Hematopoietic multipotent progenitor cell treated with erythropoietin and hydrocortisone succinate and interleukin-3 and kit ligand, for 17 days (in vitro differentiated cells): Measurements from ENCODE around the gene ANXA1.

ENCODE experiments used
- DNase-seq: peaks from one replicate; pipeline ENCODE4 v3.0.0-alpha.2; 2015; ENCODE audit warnings: low spot score

ANXA1 gene

GRCh38 chr9:73138516-73138915, 13.1 kb upstream of the ANXA1 start:
- no peak for DNase-seq

GRCh38 chr9:73141282-73141681, 10.4 kb upstream of the ANXA1 start:
- DNase-seq = no peak

- no peak for DNase-seq
Observed at GRCh38 chr9:73143711-73144328, 7.8 kb upstream of the ANXA1 start.

GRCh38 chr9:73146111-73146815, 5.4 kb upstream of the ANXA1 start:
- no peak for DNase-seq

- DNase-seq = no peak
Observed at GRCh38 chr9:73148447-73148937, 3.2 kb upstream of the ANXA1 start.

DNA sequence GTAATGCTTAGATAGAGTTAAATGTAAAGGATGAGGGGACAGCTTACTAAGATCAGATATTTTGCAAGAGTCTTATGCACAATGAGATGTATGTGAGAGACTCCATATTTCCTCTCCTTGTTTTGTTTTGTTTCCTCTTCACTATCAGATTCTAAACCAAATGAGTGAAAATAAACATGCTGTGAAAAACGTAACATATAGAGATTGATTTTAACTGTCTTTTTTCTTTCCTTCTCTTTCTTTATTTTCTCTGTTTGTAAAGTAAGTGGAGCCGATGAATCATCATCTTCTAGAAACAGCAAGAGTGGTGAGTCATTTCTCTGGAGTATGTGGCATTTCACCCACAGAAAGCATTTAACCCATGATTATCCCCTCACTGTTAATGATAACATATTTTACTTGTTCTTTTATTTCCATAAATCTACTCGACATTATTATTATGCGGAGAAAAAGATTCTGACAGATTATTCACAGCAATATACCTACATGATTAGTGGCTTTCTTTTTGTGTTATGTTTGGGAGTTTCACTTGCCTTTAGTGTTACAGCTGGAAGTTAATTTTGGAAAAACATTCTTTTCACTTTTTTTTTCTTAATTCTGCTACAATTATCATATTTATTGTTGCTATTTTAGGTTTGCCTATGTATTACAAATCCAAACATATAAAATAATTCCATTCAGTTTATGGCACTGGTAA, 2.1 kb upstream of the ANXA1 start:
- peak; percentile 41 for DNase-seq

DNA sequence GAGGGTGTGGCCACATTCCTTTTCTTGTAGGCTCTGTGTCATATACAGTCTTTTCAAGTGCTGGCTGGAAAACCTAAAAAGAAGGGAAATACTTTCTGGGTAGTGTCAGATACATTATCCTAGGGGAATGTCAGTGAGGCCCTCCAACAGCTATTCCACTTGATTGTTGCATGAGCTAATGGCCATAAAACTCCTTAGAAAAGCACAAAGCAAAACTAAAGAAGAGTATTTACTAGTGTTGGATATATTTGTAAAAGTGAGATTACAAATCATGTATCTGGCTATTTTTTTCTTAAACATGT, 829 bp downstream of the ANXA1 start:
- DNase-seq = no peak

DNA sequence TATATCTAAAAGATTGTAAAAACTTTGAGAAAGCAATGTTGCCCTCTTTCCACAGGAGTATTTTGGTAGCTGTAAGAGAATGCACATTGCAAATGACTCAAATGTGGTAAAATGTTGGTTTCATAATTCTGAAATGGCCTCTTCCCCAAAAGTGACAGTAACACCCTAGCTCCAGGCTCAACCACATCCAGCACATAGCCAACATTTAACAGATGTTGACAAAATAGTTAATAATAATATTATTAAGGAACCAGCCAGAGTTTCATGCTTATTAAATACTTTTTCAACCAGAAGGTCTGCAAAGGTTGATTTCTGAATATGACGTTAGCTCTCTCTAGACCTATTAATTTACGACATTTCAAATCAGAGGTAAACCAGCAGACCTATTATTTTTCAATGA, 1.3 kb downstream of the ANXA1 start:
- DNase-seq = no peak

DNA sequence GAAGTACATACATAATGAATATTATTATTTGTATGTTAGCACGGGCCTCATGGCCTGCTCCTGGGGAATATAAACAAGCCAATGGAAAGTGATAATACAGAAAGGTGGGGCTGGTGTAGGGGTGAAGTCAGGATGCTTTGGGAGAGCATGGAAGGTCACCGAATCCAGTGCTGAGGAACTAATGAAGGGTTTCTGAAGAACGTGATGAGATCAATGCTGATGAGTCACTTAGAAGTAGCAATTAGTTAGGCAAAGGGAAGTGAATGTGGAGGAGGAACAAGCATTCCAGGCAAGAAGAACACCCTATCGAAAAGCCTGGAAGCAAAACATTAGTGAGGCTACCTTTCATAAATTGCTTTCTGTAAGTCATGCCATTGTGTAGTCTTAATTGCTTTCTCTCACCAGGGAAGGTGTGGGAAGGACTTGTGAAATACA, 2.1 kb downstream of the ANXA1 start:
- no peak for DNase-seq

DNA sequence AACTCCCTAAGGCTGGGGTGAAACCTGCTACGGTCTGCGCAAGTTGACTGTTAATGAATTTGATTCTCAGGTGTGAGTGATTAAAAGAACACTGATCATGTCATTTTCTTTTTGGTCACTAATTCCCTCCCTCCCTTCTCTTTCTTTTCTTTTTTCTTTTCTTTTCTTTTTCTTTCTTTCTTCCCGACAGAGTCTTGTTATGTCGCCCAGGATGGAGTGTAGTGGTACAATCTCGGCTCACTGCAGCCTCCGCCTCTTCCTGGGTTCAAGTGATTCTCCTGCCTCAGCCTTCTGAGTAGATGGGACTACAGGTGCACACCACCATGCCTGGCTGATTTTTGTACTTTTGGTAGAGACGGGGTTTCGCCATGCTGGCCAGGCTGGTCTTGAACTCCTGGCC, 2.6 kb downstream of the ANXA1 start:
- no peak for DNase-seq

- DNase-seq = no peak
Observed at GRCh38 chr9:73154722-73155121, 3.1 kb downstream of the ANXA1 start.

- no peak for DNase-seq
Observed at GRCh38 chr9:73155377-73155776, 3.7 kb downstream of the ANXA1 start.

DNA sequence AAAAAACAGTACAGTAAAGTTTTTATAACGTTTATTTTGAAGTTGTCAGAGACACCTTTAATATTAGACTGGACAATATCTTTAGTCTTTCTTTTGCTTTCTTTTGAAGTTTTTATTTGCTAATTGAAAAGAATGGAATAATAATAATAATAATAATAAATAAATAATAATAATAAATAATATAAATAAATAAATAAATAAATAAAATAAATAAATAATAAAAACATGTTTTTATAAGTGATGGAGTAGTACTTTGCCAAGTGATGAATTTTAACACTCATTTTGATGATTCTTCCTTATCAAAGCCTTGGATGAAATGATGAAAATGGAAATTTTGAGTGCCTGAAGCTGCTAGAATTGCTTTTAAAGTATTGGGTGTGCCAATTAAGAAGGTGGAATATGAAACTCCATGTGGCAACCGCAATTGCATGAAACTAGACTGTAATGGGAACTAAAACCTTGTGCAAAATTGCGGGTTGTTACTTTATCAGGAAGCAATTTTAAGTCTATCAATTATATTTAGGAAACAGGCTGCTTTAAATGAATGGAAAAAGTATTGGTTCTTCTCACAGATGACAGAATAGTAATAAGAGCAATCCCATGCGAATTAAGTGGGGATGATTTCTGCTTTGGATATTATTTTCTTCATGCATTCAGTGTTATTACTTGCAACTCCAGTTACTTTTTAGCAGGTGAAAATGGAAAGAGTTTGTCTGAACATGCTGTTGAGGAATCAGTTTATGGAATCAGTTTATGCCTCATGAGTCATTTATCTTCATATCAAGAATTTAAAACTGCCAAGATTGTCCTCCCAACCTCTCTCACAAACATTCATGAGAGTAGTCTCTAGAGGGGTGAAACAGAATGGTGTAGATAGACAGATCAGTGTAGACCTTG, 4.6 kb downstream of the ANXA1 start:
- no peak for DNase-seq

DNA sequence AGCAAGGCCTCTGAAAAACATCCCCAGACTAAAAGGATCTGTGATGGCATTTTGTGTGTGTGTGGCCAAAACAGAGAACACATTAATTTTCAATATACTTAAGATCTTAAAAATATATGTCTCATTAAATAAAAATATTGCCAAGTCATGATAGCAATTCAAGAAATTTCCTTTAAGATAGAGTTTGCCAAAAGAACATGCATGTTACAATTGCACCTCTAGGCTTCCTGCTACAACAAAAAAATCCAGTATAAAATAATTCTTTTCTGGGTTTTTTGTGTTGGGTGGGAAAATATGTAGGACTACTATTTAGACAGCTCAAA, 5.2 kb downstream of the ANXA1 start:
- no peak for DNase-seq

- DNase-seq = no peak
Observed at GRCh38 chr9:73157811-73158210, 6.1 kb downstream of the ANXA1 start.

- no peak for DNase-seq
Observed at GRCh38 chr9:73158723-73159122, 7.1 kb downstream of the ANXA1 start.

GRCh38 chr9:73160868-73161267, 9.2 kb downstream of the ANXA1 start:
- no peak for DNase-seq

DNA sequence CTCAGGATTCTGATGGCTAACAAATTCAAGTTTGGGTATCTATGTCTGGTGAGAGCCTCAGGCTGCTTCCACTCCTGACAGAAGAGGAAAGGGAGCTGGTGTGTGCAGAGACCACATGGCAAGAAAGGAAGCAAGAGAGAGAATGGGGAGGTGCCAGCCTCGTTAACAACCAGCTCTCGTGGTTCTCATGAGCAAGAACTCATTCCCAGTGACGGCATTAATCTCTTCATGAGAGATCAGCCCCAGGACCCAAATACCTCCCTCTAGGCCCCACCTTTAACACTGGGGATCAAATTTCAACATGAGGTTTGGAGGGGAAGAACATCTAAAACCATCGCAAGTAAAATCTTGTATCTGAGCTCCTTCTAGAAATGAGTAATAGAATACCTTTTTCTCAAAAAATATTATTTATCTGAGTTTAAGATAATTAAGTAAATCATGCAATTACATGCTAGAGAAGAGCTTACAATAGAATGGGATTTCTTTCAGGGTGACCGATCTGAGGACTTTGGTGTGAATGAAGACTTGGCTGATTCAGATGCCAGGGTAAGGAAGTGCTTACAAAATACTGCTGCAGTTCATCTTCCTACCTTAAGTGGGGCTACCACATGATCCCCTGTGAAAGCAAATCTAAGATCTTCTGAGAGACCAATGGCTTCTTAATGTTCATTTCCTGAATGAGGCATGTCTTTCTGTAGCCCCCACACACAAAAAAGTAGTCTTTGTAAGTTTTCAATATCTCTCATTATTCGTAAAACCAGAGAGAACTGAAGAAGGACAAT, 11.5 kb downstream of the ANXA1 start:
- DNase-seq = no peak

DNA sequence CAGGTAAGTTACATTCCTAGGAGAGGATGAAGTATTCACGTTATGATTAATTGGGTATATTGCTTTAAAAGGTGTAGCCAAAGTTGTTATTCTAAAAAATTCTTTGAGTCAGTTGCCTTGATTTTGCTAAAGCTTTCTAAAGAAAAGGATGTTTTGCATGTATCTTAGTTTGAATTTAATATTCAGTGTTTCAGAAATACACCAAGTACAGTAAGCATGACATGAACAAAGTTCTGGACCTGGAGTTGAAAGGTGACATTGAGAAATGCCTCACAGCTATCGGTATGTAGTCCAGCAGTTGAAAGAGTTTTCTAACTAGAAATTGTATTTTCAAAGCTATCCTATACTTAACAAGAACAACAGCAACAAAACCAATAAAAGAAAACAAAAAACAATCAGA, 14.2 kb downstream of the ANXA1 start:
- no peak for DNase-seq

- no peak for DNase-seq
Observed at GRCh38 chr9:73166468-73166867, 14.8 kb downstream of the ANXA1 start.

DNA sequence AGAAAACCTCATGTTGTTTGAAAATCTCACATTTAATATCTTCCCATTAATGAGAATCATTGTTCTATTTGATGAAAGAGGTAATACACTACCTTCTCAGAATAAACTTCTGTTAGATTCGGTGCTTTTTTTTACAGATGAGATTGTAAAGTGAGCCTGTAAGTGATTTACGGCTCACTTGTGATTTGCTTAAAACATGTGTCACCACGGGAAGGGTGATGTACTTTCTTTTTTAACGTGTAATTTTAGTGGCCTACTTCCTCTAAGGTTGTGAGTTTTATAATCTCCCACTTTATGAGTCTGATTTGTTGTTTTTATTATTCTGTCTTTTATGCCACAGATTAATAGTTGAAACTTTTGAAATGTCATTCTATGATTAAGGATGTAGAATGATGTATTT, 15.9 kb downstream of the ANXA1 start:
- DNase-seq = no peak
